Progenitor cell of endocrine pancreas (in vitro differentiated cells): ENCODE results near the gene CPNE2. TPM values are rescaled to one million over a fixed set of nuclear protein-coding genes. Genes with fewer than 3 reads are reported as not detected.
"Not testable (repeated sequence)": the region's sequence is repeated elsewhere in the genome, so short reads cannot be mapped to it uniquely, and the experiment has no call there.

ENCODE experiments used
- DNase-seq: peaks from one replicate; pipeline ENCODE4 v3.0.0; 2021; ENCODE audit warnings: low spot score; ENCODE audit not compliant: unreplicated experiment
- H3K27ac Mint-ChIP-seq: 2 replicates; pipeline ENCODE4 v1.8.0; 2021; ENCODE audit warnings: mild to moderate bottlenecking, moderate library complexity, mixed read lengths
- H3K27me3 Mint-ChIP-seq: 2 replicates; pipeline ENCODE4 v1.8.0; 2021; ENCODE audit warnings: mixed read lengths
- H3K36me3 Mint-ChIP-seq: 2 replicates; pipeline ENCODE4 v1.8.0; 2022; ENCODE audit warnings: mixed read lengths; ENCODE audit not compliant: insufficient read depth
- H3K4me1 Mint-ChIP-seq: 2 replicates; pipeline ENCODE4 v1.8.0; 2021; ENCODE audit warnings: low read depth, mixed read lengths
- H3K4me3 Mint-ChIP-seq: 2 replicates; pipeline ENCODE4 v1.8.0; 2021; ENCODE audit warnings: low read depth, mild to moderate bottlenecking, moderate library complexity, mixed read lengths
- H3K9me3 Mint-ChIP-seq: 2 replicates; pipeline ENCODE4 v1.8.0; 2021; ENCODE audit warnings: low read depth, mixed read lengths
- CTCF ChIP-seq: fragments of 200-600 bp; sonication (generic); IDR thresholded peaks from one replicate; pipeline ENCODE4 v1.5.0; 2021; ENCODE audit warnings: antibody characterized with exemption, mild to moderate bottlenecking; ENCODE audit not compliant: unreplicated experiment
- total RNA-seq: library from RNA; stranded (reverse); gene quantifications from 2 replicates; pipeline ENCODE4 v1.2.1, GENCODE V29; 2021

Gene CPNE2
- total RNA-seq, 1 donor from 2014 or later = 6.7 TPM

- no peaks in the 10 kb centered on the region for H3K9me3 Mint-ChIP-seq
- no peak overlapping the region for H3K27ac Mint-ChIP-seq
- H3K36me3 Mint-ChIP-seq = no peaks in the 10 kb centered on the region
- no peak for TF ChIP-seq CTCF
- peaks cover 3% of the 10 kb centered on the region for H3K27me3 Mint-ChIP-seq
- DNase-seq = no peak
- no peaks in the 10 kb centered on the region for H3K4me1 Mint-ChIP-seq
- H3K4me3 Mint-ChIP-seq = no peak overlapping the region
Observed at GRCh38 chr16:57107321-57107922, 15.0 kb downstream of the CPNE2 start.

DNA sequence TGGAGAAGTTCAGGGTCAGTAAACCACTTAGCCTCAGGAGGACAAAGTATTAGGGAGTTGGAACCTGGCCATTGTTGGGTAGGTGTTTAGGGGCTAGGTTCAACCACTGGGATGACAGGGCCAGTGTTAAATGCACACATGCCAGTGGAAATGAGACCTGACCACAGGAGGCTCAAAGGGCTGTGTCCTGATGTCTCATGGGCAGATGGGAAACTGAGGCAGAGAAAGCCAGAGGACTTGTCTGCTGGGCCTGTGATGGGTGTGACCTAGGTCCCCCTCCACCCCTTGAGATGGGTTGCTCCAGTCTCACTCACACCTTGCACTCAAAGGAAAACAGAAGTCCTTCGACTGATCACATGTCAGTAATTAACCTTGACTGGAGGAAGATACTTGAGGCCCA, 16.0 kb downstream of the CPNE2 start:
- Mint-ChIP-seq H3K4me1 (no peaks in the 10 kb centered on the region), H3K27ac (no peak overlapping the region), H3K9me3 (no peaks in the 10 kb centered on the region), H3K27me3 (peaks cover 3% of the 10 kb centered on the region), H3K36me3 (no peaks in the 10 kb centered on the region), H3K4me3 (no peak overlapping the region)
- TF ChIP-seq CTCF = no peak
- DNase-seq = no peak

- H3K4me1 Mint-ChIP-seq, H3K36me3 Mint-ChIP-seq, H3K27ac Mint-ChIP-seq, H3K9me3 Mint-ChIP-seq, DNase-seq, H3K27me3 Mint-ChIP-seq, H3K4me3 Mint-ChIP-seq: not testable (repeated sequence)
Observed at GRCh38 chr16:57109259-57110105, 17.1 kb downstream of the CPNE2 start.

- Mint-ChIP-seq H3K4me3 (no peak overlapping the region), H3K27me3 (peaks cover 3% of the 10 kb centered on the region), H3K36me3 (no peaks in the 10 kb centered on the region), H3K4me1 (peaks cover under 1% of the 10 kb centered on the region), H3K9me3 (no peaks in the 10 kb centered on the region), H3K27ac (no peak overlapping the region)
- TF ChIP-seq CTCF = no peak
- DNase-seq = no peak
Observed at GRCh38 chr16:57110937-57111336, 18.6 kb downstream of the CPNE2 start.

DNA sequence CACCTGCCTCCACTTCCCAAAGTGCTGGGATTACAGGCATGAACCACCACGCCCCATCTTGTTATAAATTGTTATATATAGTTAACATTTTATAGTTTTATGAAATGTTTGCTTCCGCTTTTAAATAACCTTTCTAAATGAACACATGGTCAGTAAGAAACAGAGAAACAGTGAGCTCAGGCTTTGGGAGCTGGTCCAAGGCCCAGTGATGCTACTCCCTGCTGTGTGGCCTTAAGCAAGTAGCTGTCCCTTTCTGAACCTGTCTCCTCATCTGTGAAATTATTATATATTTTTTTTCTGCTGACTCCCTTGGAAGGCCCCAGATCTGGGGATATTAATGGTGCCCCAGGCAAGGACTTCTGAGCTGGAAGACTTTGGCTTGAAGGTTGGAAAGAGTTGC, 19.0 kb downstream of the CPNE2 start:
- Mint-ChIP-seq H3K27me3 (peaks cover 1% of the 10 kb centered on the region), H3K9me3 (no peaks in the 10 kb centered on the region), H3K36me3 (no peaks in the 10 kb centered on the region), H3K4me1 (peaks cover 3% of the 10 kb centered on the region), H3K27ac (no peak overlapping the region), H3K4me3 (no peak overlapping the region)
- DNase-seq = no peak
- no peak for TF ChIP-seq CTCF
